Endodermal cell (in vitro differentiated cells): ENCODE results near the gene TSPO2. TPM values are rescaled to one million over a fixed set of nuclear protein-coding genes. Genes with fewer than 3 reads are reported as not detected.

Experiments
- DNase-seq: peaks from one replicate; pipeline ENCODE4 v3.0.0-alpha.2; 2017
- H3K27ac ChIP-seq: 2 replicates; pipeline ENCODE4 v1.5.1; 2013; ENCODE audit warnings: mild to moderate bottlenecking, low read depth, low read length, moderate library complexity
- H3K27me3 ChIP-seq: 2 replicates; pipeline ENCODE4 v1.6.1; 2013; ENCODE audit warnings: mild to moderate bottlenecking, low read length, moderate library complexity; ENCODE audit not compliant: insufficient read depth, control insufficient read depth, poor library complexity, severe bottlenecking
- H3K36me3 ChIP-seq: 2 replicates; pipeline ENCODE4 v1.7.0; 2013; ENCODE audit warnings: mild to moderate bottlenecking, low read length, moderate library complexity; ENCODE audit not compliant: control insufficient read depth, insufficient read depth
- H3K4me1 ChIP-seq: one replicate; pipeline ENCODE4 v1.7.0; 2013; ENCODE audit warnings: low read length; ENCODE audit not compliant: control insufficient read depth, insufficient read depth
- H3K4me3 ChIP-seq: 2 replicates; pipeline ENCODE4 v1.5.1; 2013; ENCODE audit warnings: mild to moderate bottlenecking, low read length, moderate library complexity
- H3K9ac ChIP-seq: 2 replicates; pipeline ENCODE4 v1.6.1; 2013; ENCODE audit warnings: mild to moderate bottlenecking, low read length, moderate library complexity; ENCODE audit not compliant: poor library complexity, severe bottlenecking; ENCODE audit errors: extremely low read depth
- H3K9me3 ChIP-seq: 2 replicates; pipeline ENCODE4 v1.6.1; 2013; ENCODE audit warnings: mild to moderate bottlenecking, low read length, moderate library complexity; ENCODE audit not compliant: control insufficient read depth
- H3K27ac Mint-ChIP-seq: 2 replicates; pipeline ENCODE4 v1.8.0; 2020; ENCODE audit warnings: mixed read lengths
- H3K27me3 Mint-ChIP-seq: 2 replicates; pipeline ENCODE4 v1.8.0; 2021; ENCODE audit warnings: mild to moderate bottlenecking, mixed read lengths; ENCODE audit not compliant: insufficient read depth
- H3K36me3 Mint-ChIP-seq: 2 replicates; pipeline ENCODE4 v1.8.0; 2020; ENCODE audit warnings: low read depth, mixed read lengths
- H3K4me1 Mint-ChIP-seq: 2 replicates; pipeline ENCODE4 v1.8.0; 2020; ENCODE audit warnings: mixed read lengths
- H3K4me3 Mint-ChIP-seq: 2 replicates; pipeline ENCODE4 v1.8.0; 2020; ENCODE audit warnings: mild to moderate bottlenecking, moderate library complexity, mixed read lengths
- H3K9me3 Mint-ChIP-seq: 2 replicates; pipeline ENCODE4 v1.8.0; 2020; ENCODE audit warnings: mild to moderate bottlenecking, mixed read lengths
- WGBS, 2 experiments: methylation state at CpG; one replicate each; pipeline versions ENCODE4 v1.1.5 to v1.1.7; 2013; ENCODE audit warnings: missing lambda C conversion rate in 2 of 2, mixed read lengths in 1 of 2; ENCODE audit not compliant: insufficient coverage in 1 of 2, insufficient read length in 1 of 2; 5-methylcytosine and 5-hydroxymethylcytosine counted together
- total RNA-seq, 2 donors: library from RNA; stranded (reverse); fragmentation: NEBNext Ultra II Directional in 1 of 2; extraction: Animal tissue kit (Norgen Biotek cat#: 25700) in 1 of 2; gene quantifications; 2 replicates in 1 of 2; 3 replicates in 1 of 2; pipeline ENCODE4 v1.2.1, GENCODE V29; 2021
- TF ChIP-seq, protein P1 (sequence below): fragments of 200-600 bp; sonication (generic); conservative IDR thresholded peaks from 2 replicates; pipeline ENCODE4 v1.5.0; 2021; ENCODE audit warnings: antibody characterized with exemption, mild to moderate bottlenecking

TSPO2 gene
- total RNA-seq, 2 donors from 2014 or later: not detected

DNA sequence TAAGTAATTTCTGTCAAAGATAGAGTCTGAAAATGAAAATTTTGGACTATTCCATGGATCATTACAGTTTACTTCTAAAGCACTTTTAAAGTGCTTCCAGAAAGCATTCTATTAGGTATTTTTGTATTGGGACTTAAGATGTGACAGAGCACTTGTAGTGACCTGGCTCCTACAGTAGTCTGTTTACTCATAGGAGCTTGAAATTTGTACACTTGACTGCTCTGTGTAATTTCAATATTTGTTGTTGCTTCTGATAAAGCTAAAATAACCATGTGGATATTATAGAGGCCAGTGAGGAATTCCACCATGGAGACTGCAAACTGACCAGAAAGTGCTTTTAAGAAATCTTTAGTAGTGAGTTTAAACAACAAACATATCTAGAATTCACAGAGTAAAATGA is 40.8 kb downstream of the TSPO2 start:
- Mint-ChIP-seq H3K4me1 (peaks cover 34% of the 10 kb centered on the region), H3K4me3 (no peak overlapping the region), H3K27ac (no peak overlapping the region), H3K36me3 (peaks cover 78% of the 10 kb centered on the region), H3K9me3 (no peaks in the 10 kb centered on the region), H3K27me3 (no peaks in the 10 kb centered on the region)
- peaks cover 10% of the 10 kb centered on the region for H3K4me1 ChIP-seq
- no peak overlapping the region for H3K4me3 ChIP-seq
- no peak overlapping the region for H3K9ac ChIP-seq
- no peaks in the 10 kb centered on the region for H3K9me3 ChIP-seq
- H3K27ac ChIP-seq: no peak overlapping the region
- no peaks in the 10 kb centered on the region for H3K27me3 ChIP-seq
- TF ChIP-seq, protein P1, sequence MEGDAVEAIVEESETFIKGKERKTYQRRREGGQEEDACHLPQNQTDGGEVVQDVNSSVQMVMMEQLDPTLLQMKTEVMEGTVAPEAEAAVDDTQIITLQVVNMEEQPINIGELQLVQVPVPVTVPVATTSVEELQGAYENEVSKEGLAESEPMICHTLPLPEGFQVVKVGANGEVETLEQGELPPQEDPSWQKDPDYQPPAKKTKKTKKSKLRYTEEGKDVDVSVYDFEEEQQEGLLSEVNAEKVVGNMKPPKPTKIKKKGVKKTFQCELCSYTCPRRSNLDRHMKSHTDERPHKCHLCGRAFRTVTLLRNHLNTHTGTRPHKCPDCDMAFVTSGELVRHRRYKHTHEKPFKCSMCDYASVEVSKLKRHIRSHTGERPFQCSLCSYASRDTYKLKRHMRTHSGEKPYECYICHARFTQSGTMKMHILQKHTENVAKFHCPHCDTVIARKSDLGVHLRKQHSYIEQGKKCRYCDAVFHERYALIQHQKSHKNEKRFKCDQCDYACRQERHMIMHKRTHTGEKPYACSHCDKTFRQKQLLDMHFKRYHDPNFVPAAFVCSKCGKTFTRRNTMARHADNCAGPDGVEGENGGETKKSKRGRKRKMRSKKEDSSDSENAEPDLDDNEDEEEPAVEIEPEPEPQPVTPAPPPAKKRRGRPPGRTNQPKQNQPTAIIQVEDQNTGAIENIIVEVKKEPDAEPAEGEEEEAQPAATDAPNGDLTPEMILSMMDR: no peak
- peaks cover 89% of the 10 kb centered on the region for H3K36me3 ChIP-seq
- no peak for DNase-seq

- TF ChIP-seq, protein P1: no peak
- H3K4me3 ChIP-seq: no peak overlapping the region
- peaks cover 30% of the 10 kb centered on the region for H3K4me1 Mint-ChIP-seq
- H3K4me1 ChIP-seq: peaks cover 7% of the 10 kb centered on the region
- H3K9ac ChIP-seq: no peak overlapping the region
- H3K9me3 ChIP-seq: no peaks in the 10 kb centered on the region
- H3K27ac Mint-ChIP-seq: no peak overlapping the region
- H3K4me3 Mint-ChIP-seq: no peak overlapping the region
- H3K9me3 Mint-ChIP-seq: no peaks in the 10 kb centered on the region
- H3K36me3 Mint-ChIP-seq: peaks cover 79% of the 10 kb centered on the region
- H3K27me3 Mint-ChIP-seq: no peaks in the 10 kb centered on the region
- no peak overlapping the region for H3K27ac ChIP-seq
- peaks cover 88% of the 10 kb centered on the region for H3K36me3 ChIP-seq
- H3K27me3 ChIP-seq: no peaks in the 10 kb centered on the region
- no peak for DNase-seq
Measured at GRCh38 chr6:41085182-41085581, 42.9 kb downstream of the TSPO2 start.

DNA sequence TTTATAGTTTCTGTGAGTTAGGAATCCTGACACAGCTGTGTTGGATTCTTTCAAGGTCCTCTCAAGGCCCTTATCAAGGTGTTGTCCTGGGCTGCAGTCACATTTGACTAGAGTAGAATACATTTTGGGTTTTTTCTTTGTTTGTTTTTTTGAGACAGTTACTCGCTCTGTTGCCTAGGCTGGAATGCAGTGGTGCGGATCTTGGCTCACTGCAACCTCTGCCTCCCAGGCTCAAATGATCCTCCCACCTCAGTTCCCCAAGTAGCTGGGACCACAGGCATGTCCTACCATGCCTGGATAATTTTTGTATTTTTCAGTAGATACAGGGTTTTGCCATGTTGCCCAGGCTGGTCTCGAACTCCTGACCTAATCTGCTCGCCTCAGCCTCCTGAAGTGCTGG is 46.2 kb downstream of the TSPO2 start:
- H3K27ac ChIP-seq: no peak overlapping the region
- no peak overlapping the region for H3K9ac ChIP-seq
- peaks cover 95% of the 10 kb centered on the region for H3K36me3 ChIP-seq
- peaks cover 11% of the 10 kb centered on the region for H3K4me1 Mint-ChIP-seq
- H3K27ac Mint-ChIP-seq: peak overlapping the region; percentile 21
- 95% methylated on average over 4 of the region's 4 CpGs; no CpG with 5 or more reads in 1 of the 2 experiments for WGBS, 2 experiments
- no peaks in the 10 kb centered on the region for H3K9me3 Mint-ChIP-seq
- H3K4me1 ChIP-seq: no peaks in the 10 kb centered on the region
- no peaks in the 10 kb centered on the region for H3K27me3 ChIP-seq
- H3K27me3 Mint-ChIP-seq: no peaks in the 10 kb centered on the region
- H3K36me3 Mint-ChIP-seq: peaks cover 85% of the 10 kb centered on the region
- H3K9me3 ChIP-seq: no peaks in the 10 kb centered on the region
- no peak overlapping the region for H3K4me3 ChIP-seq
- DNase-seq: no peak
- no peak overlapping the region for H3K4me3 Mint-ChIP-seq
- TF ChIP-seq, protein P1: no peak
